Uterus (tissue), 2 donors: Measurements from ENCODE around the gene CRADD.

Experiments
- CTCF ChIP-seq, 4 experiments: fragments of 200-600 bp in 2 of 4; fragments of 450-650 bp in 2 of 4; sonication (generic) in 2 of 4; IDR thresholded peaks; one replicate each; pipeline ENCODE4 v1.5.1; 2016 to 2019; ENCODE audit warnings: antibody characterized with exemption in 4 of 4, mild to moderate bottlenecking in 2 of 4, moderate library complexity in 1 of 4
- POLR2A ChIP-seq, 2 donors: fragments of 450-650 bp; IDR thresholded peaks; one replicate each; pipeline ENCODE4 v1.6.1; 2016; ENCODE audit warnings: antibody characterized with exemption in 2 of 2, mild to moderate bottlenecking in 1 of 2, moderate library complexity in 1 of 2

- TF ChIP-seq CTCF (IDR thresholded peaks at IDR 0.05) (no peak), POLR2A (IDR thresholded peaks at IDR 0.05) (no peak)
These were observed 32.2 kb downstream of the CRADD start for GRCh38 chr12:93709386-93709785.
